ENCODE measurements around the gene KRT78.

Gene KRT78

GRCh38 chr12:52826611-52827498 lies 21.9 kb downstream of the KRT78 start:
- Histone ChIP-seq H3K27me3 (ENCODE audit: control insufficient read depth, insufficient read depth, low read length) (no peaks in the 10 kb centered on the region), H3K36me3 (ENCODE audit: control insufficient read depth, insufficient read depth, low read length) (no peaks in the 10 kb centered on the region), H3K9ac (ENCODE audit: low read depth, low read length) (no peak overlapping the region), H3K4me1 (ENCODE audit: control insufficient read depth, insufficient read depth, low read length) (no peaks in the 10 kb centered on the region), H3K4me3 (ENCODE audit: low read depth, low read length) (no peak overlapping the region), H3K9me3 (ENCODE audit: control insufficient read depth, insufficient read depth, low read length) (no peaks in the 10 kb centered on the region)

- no peak overlapping the region for H3K4me3 ChIP-seq (ENCODE audit: low read depth, low read length)
- H3K4me1 ChIP-seq (ENCODE audit: control insufficient read depth, insufficient read depth, low read length), result no peaks in the 10 kb centered on the region
- H3K9ac ChIP-seq (ENCODE audit: low read depth, low read length), result no peak overlapping the region
- no peaks in the 10 kb centered on the region for H3K9me3 ChIP-seq (ENCODE audit: control insufficient read depth, insufficient read depth, low read length)
- H3K36me3 ChIP-seq (ENCODE audit: control insufficient read depth, insufficient read depth, low read length), result no peaks in the 10 kb centered on the region
- H3K27me3 ChIP-seq (ENCODE audit: control insufficient read depth, insufficient read depth, low read length), result no peaks in the 10 kb centered on the region
These were observed 22.8 kb downstream of the KRT78 start for GRCh38 chr12:52825961-52826360.

- Histone ChIP-seq H3K4me3 (ENCODE audit: low read depth, low read length) (no peak overlapping the region), H3K27me3 (ENCODE audit: control insufficient read depth, insufficient read depth, low read length) (no peaks in the 10 kb centered on the region), H3K9ac (ENCODE audit: low read depth, low read length) (no peak overlapping the region), H3K4me1 (ENCODE audit: control insufficient read depth, insufficient read depth, low read length) (no peaks in the 10 kb centered on the region), H3K9me3 (ENCODE audit: control insufficient read depth, insufficient read depth, low read length) (no peaks in the 10 kb centered on the region), H3K36me3 (ENCODE audit: control insufficient read depth, insufficient read depth, low read length) (no peaks in the 10 kb centered on the region)
These were observed 23.9 kb downstream of the KRT78 start for GRCh38 chr12:52824741-52825410.

- Histone ChIP-seq H3K36me3 (ENCODE audit: control insufficient read depth, insufficient read depth, low read length) (no peaks in the 10 kb centered on the region), H3K27me3 (ENCODE audit: control insufficient read depth, insufficient read depth, low read length) (no peaks in the 10 kb centered on the region), H3K9ac (ENCODE audit: low read depth, low read length) (no peak overlapping the region), H3K4me1 (ENCODE audit: control insufficient read depth, insufficient read depth, low read length) (no peaks in the 10 kb centered on the region), H3K9me3 (ENCODE audit: control insufficient read depth, insufficient read depth, low read length) (no peaks in the 10 kb centered on the region), H3K4me3 (ENCODE audit: low read depth, low read length) (no peak overlapping the region)
These were observed 24.9 kb downstream of the KRT78 start for GRCh38 chr12:52823761-52824450.

- H3K9ac ChIP-seq (ENCODE audit: low read depth, low read length), result no peak overlapping the region
- no peaks in the 10 kb centered on the region for H3K4me1 ChIP-seq (ENCODE audit: control insufficient read depth, insufficient read depth, low read length)
- H3K9me3 ChIP-seq (ENCODE audit: control insufficient read depth, insufficient read depth, low read length), result no peaks in the 10 kb centered on the region
- H3K27me3 ChIP-seq (ENCODE audit: control insufficient read depth, insufficient read depth, low read length), result no peaks in the 10 kb centered on the region
- no peaks in the 10 kb centered on the region for H3K36me3 ChIP-seq (ENCODE audit: control insufficient read depth, insufficient read depth, low read length)
- H3K4me3 ChIP-seq (ENCODE audit: low read depth, low read length), result no peak overlapping the region
These were observed 25.9 kb downstream of the KRT78 start for GRCh38 chr12:52822771-52823510.

- Histone ChIP-seq H3K36me3 (ENCODE audit: control insufficient read depth, insufficient read depth, low read length) (no peaks in the 10 kb centered on the region), H3K27me3 (ENCODE audit: control insufficient read depth, insufficient read depth, low read length) (no peaks in the 10 kb centered on the region), H3K4me1 (ENCODE audit: control insufficient read depth, insufficient read depth, low read length) (no peaks in the 10 kb centered on the region), H3K4me3 (ENCODE audit: low read depth, low read length) (no peak overlapping the region), H3K9ac (ENCODE audit: low read depth, low read length) (no peak overlapping the region), H3K9me3 (ENCODE audit: control insufficient read depth, insufficient read depth, low read length) (no peaks in the 10 kb centered on the region)
These were observed 26.8 kb downstream of the KRT78 start for GRCh38 chr12:52821826-52822660.

GRCh38 chr12:52821071-52821730 lies 27.6 kb downstream of the KRT78 start:
- no peak overlapping the region for H3K4me3 ChIP-seq (ENCODE audit: low read depth, low read length)
- no peaks in the 10 kb centered on the region for H3K4me1 ChIP-seq (ENCODE audit: control insufficient read depth, insufficient read depth, low read length)
- H3K27me3 ChIP-seq (ENCODE audit: control insufficient read depth, insufficient read depth, low read length), result no peaks in the 10 kb centered on the region
- no peaks in the 10 kb centered on the region for H3K9me3 ChIP-seq (ENCODE audit: control insufficient read depth, insufficient read depth, low read length)
- H3K9ac ChIP-seq (ENCODE audit: low read depth, low read length), result no peak overlapping the region
- H3K36me3 ChIP-seq (ENCODE audit: control insufficient read depth, insufficient read depth, low read length), result no peaks in the 10 kb centered on the region

GRCh38 chr12:52820521-52820920 lies 28.3 kb downstream of the KRT78 start:
- H3K4me3 ChIP-seq (ENCODE audit: low read depth, low read length), result no peak overlapping the region

GRCh38 chr12:52819731-52820510 lies 28.9 kb downstream of the KRT78 start:
- Histone ChIP-seq H3K4me3 (ENCODE audit: low read depth, low read length) (no peak overlapping the region), H3K9me3 (ENCODE audit: control insufficient read depth, insufficient read depth, low read length) (no peaks in the 10 kb centered on the region), H3K27me3 (ENCODE audit: control insufficient read depth, insufficient read depth, low read length) (no peaks in the 10 kb centered on the region), H3K36me3 (ENCODE audit: control insufficient read depth, insufficient read depth, low read length) (no peaks in the 10 kb centered on the region), H3K9ac (ENCODE audit: low read depth, low read length) (no peak overlapping the region), H3K4me1 (ENCODE audit: control insufficient read depth, insufficient read depth, low read length) (no peaks in the 10 kb centered on the region)

More at GRCh38 chr12:52820521-52820920, 28.3 kb downstream of the KRT78 start:
- Histone ChIP-seq H3K27me3 (ENCODE audit: control insufficient read depth, insufficient read depth, low read length) (no peaks in the 10 kb centered on the region), H3K4me1 (ENCODE audit: control insufficient read depth, insufficient read depth, low read length) (no peaks in the 10 kb centered on the region), H3K9me3 (ENCODE audit: control insufficient read depth, insufficient read depth, low read length) (no peaks in the 10 kb centered on the region), H3K9ac (ENCODE audit: low read depth, low read length) (no peak overlapping the region), H3K36me3 (ENCODE audit: control insufficient read depth, insufficient read depth, low read length) (no peaks in the 10 kb centered on the region)

- no peaks in the 10 kb centered on the region for H3K36me3 ChIP-seq (ENCODE audit: control insufficient read depth, insufficient read depth, low read length)
- no peaks in the 10 kb centered on the region for H3K9me3 ChIP-seq (ENCODE audit: control insufficient read depth, insufficient read depth, low read length)
- H3K4me3 ChIP-seq (ENCODE audit: low read depth, low read length), result no peak overlapping the region
- no peaks in the 10 kb centered on the region for H3K4me1 ChIP-seq (ENCODE audit: control insufficient read depth, insufficient read depth, low read length)
- no peaks in the 10 kb centered on the region for H3K27me3 ChIP-seq (ENCODE audit: control insufficient read depth, insufficient read depth, low read length)
- H3K9ac ChIP-seq (ENCODE audit: low read depth, low read length), result no peak overlapping the region
These were observed 29.8 kb downstream of the KRT78 start for GRCh38 chr12:52818887-52819420.

All from iPS-15b (cell line).